GM21717 (cell line): ENCODE results near the gene MCM3.

Experiments used
- ATAC-seq: cut with Tn5 transposase; IDR thresholded peaks from one replicate; pipeline ENCODE4 v1.9.1; 2021; ENCODE audit warnings: mild to moderate bottlenecking, moderate library complexity; ENCODE audit not compliant: unreplicated experiment

Gene MCM3

GRCh38 chr6:52253494-52253893 is 31.0 kb downstream of the MCM3 start:
- no peak for ATAC-seq

GRCh38 chr6:52251113-52251512 is 33.4 kb downstream of the MCM3 start:
- ATAC-seq = peak; percentile 45

- no peak for ATAC-seq
Observed at GRCh38 chr6:52249078-52249477, 35.5 kb downstream of the MCM3 start.

- ATAC-seq = no peak
Observed at GRCh38 chr6:52245425-52245824, 39.1 kb downstream of the MCM3 start.

- no peak for ATAC-seq
Observed at GRCh38 chr6:52244400-52244799, 40.1 kb downstream of the MCM3 start, which contains the start of gene IL17F. Gene IL17F (minus strand): TSS chr6:52244500. CDS start chr6:52244429, 71 bp downstream.

- ATAC-seq = no peak
Observed at GRCh38 chr6:52243282-52243893, 41.2 kb downstream of the MCM3 start.

- ATAC-seq = no peak
Observed at GRCh38 chr6:52241819-52242218, 42.7 kb downstream of the MCM3 start.

GRCh38 chr6:52233975-52234823 is 50.3 kb downstream of the MCM3 start:
- ATAC-seq = peak; percentile 82

- ATAC-seq = no peak
Observed at GRCh38 chr6:52233005-52233404, 51.5 kb downstream of the MCM3 start.

GRCh38 chr6:52231406-52232127 is 53.0 kb downstream of the MCM3 start:
- ATAC-seq = no peak

- no peak for ATAC-seq
Observed at GRCh38 chr6:52230685-52231084, 53.9 kb downstream of the MCM3 start.

GRCh38 chr6:52227495-52227894 is 57.0 kb downstream of the MCM3 start:
- peak; percentile 100 for ATAC-seq

GRCh38 chr6:52221302-52221701 is 63.2 kb downstream of the MCM3 start:
- peak; percentile 86 for ATAC-seq

GRCh38 chr6:52217761-52218160 is 66.8 kb downstream of the MCM3 start:
- ATAC-seq = no peak

GRCh38 chr6:52216932-52217575 is 67.5 kb downstream of the MCM3 start:
- ATAC-seq = peak; percentile 49

- ATAC-seq = no peak
Observed at GRCh38 chr6:52215787-52216186, 68.8 kb downstream of the MCM3 start.
